ENCODE results near the gene OR11H6.
"Not testable (repeated sequence)": the region's sequence is repeated elsewhere in the genome, so short reads cannot be mapped to it uniquely, and the experiment has no call there.

The OR11H6 gene

DNA sequence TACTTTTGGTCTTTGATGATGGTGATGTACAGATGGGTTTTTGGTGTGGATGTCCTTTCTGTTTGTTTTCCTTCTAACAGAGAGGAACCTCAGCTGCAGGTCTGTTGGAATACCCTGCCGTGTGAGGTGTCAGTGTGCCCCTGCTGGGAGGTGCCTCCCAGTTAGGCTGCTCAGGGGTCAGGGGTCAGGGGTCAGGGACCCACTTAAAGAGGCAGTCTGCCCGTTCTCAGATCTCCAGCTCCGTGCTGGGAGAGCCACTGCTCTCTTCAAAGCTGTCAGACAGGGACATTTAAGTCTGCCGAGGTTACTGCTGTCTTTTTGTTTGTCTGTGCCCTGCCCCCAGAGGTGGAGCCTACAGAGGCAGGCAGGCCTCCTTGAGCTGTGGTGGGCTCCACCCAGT, 11.9 kb downstream of the OR11H6 start:
- not testable (repeated sequence) for DNase-seq

GRCh38 chr14:20247646-20248246, 24.2 kb downstream of the OR11H6 start:
- DNase-seq: peak; percentile 8

More for the DNA sequence above, 11.9 kb downstream of the OR11H6 start:
- in situ Hi-C loops (cut with MboI; ENCODE audit: low pct_unique_long_range_greater_than_20kb, low sequenced_read_pairs): not testable (repeated sequence)

GRCh38 chr14:20262642-20263128, 39.2 kb downstream of the OR11H6 start:
- in situ Hi-C loops (cut with MboI; ENCODE audit: low pct_unique_long_range_greater_than_20kb, low sequenced_read_pairs): no loop called here
- DNase-seq: no peak

More at GRCh38 chr14:20247646-20248246, 24.2 kb downstream of the OR11H6 start:
- in situ Hi-C loops (cut with MboI; ENCODE audit: low pct_unique_long_range_greater_than_20kb, low sequenced_read_pairs): no loop called here

DNA sequence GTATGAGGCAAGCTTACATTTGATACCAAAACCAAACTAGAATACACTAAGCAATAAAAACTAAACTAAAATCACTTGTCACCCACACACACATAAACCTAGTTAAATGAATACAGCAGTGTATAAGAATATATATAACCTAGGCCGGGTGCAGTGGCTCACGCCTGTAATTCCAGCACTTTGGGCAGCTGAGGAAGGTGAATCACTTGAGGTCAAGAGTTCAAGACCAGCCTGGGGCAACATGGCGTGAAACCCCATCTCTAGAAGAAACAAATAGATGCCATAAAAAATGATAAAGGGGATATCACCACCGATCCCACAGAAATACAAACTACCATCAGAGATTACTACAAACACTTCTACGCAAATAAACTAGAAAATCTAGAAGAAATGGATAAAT, 40.9 kb downstream of the OR11H6 start:
- DNase-seq; in situ Hi-C loops (cut with MboI; ENCODE audit: low pct_unique_long_range_greater_than_20kb, low sequenced_read_pairs): not testable (repeated sequence)

DNA sequence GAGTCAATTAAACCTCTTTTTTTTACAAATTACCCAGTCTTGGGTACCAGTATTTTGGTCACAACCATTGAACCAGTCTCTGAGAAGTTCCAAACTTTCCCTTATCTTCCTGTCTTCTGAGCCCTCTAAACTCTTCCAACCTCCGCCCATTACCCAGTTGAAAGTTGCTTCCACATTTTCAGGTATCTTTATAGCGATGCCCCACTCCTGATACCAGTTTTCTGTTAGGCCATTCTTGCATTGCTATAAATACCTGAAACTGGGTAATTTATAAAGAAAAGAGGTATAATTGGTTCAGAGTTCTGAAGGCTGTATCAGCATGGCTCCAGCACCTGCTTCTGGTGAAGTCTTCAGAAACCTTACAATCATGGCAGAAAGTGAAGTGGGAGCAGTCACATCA, 50.6 kb downstream of the OR11H6 start:
- no peak for DNase-seq
- in situ Hi-C loops (cut with MboI; ENCODE audit: low pct_unique_long_range_greater_than_20kb, low sequenced_read_pairs): no loop called here

Data from KBM-7 (cell line).